ENCODE data around the gene KIF26B. TPM values are rescaled to one million over a fixed set of nuclear protein-coding genes. Genes with fewer than 3 reads are reported as not detected.

The KIF26B gene
- total and polyA plus RNA-seq, 2 experiments from 2014 or later = 0.03 to 0.76 TPM

GRCh38 chr1:245465666-245466065 lies 310.9 kb downstream of the KIF26B start:
- Mint-ChIP-seq H3K4me1 (peaks cover 7% of the 10 kb centered on the region; the same call in 2 of the 3 replicates), H3K27ac (no peak overlapping the region), H3K36me3 (ENCODE audit: low read depth) (no peaks in the 10 kb centered on the region), H3K4me3 (no peak overlapping the region), H3K9me3 (no peaks in the 10 kb centered on the region; the same call in 2 of the 3 replicates), H3K27me3 (ENCODE audit: insufficient read depth, low read depth, poor library complexity) (peaks cover 9% of the 10 kb centered on the region)
- Histone ChIP-seq H3K27me3 (ENCODE audit: insufficient read depth) (no peaks in the 10 kb centered on the region), H3K27ac (ENCODE audit: low read depth) (no peak overlapping the region), H4K20me1 (replicated peaks; ENCODE audit: insufficient read depth) (no peaks in the 10 kb centered on the region), H3K9me2 (ENCODE audit: insufficient read depth) (peaks cover 4% of the 10 kb centered on the region; the same call in 1 of the 2 replicates), H3K4me3 (no peak overlapping the region), H3K79me2 (replicated peaks; ENCODE audit: insufficient read depth) (no peaks in the 10 kb centered on the region), H3K36me3 (ENCODE audit: insufficient read depth) (no peaks in the 10 kb centered on the region), H2AFZ (peak overlapping the region; percentile 66), H3K4me2 (no peak overlapping the region), H3F3A (replicated peaks; ENCODE audit: low read depth) (no peaks in the 10 kb centered on the region), H3K4me1 (ENCODE audit: insufficient read depth) (no peaks in the 10 kb centered on the region)
- no peak for TF ChIP-seq EZH2phosphoT487 (IDR thresholded peaks at IDR 0.05; ENCODE audit: unreplicated experiment)
- TF ChIP-seq NANOG (IDR thresholded peaks at IDR 0.05; ENCODE audit: borderline replicate concordance) = no peak
- TF ChIP-seq EZH2 (IDR thresholded peaks at IDR 0.05; ENCODE audit: low read depth, unreplicated experiment) = no peak
- no peak for TF ChIP-seq ZNF114 (CRISPR knock-in tag; IDR thresholded peaks at IDR 0.05)
- TF ChIP-seq, protein P1, sequence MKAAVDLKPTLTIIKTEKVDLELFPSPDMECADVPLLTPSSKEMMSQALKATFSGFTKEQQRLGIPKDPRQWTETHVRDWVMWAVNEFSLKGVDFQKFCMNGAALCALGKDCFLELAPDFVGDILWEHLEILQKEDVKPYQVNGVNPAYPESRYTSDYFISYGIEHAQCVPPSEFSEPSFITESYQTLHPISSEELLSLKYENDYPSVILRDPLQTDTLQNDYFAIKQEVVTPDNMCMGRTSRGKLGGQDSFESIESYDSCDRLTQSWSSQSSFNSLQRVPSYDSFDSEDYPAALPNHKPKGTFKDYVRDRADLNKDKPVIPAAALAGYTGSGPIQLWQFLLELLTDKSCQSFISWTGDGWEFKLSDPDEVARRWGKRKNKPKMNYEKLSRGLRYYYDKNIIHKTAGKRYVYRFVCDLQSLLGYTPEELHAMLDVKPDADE (IDR thresholded peaks at IDR 0.05) = no peak
- TF ChIP-seq CREB1 (CRISPR knock-in tag; IDR thresholded peaks at IDR 0.05; ENCODE audit: low read depth) = no peak
- no peak for TF ChIP-seq REST (IDR thresholded peaks at IDR 0.05; ENCODE audit: unreplicated experiment)
- no peak for TF ChIP-seq ZNF331 (CRISPR knock-in tag; IDR thresholded peaks at IDR 0.05; ENCODE audit: low read depth)
- no peak for TF ChIP-seq JUNB (IDR thresholded peaks at IDR 0.05; ENCODE audit: unreplicated experiment)
- TF ChIP-seq, protein P2, sequence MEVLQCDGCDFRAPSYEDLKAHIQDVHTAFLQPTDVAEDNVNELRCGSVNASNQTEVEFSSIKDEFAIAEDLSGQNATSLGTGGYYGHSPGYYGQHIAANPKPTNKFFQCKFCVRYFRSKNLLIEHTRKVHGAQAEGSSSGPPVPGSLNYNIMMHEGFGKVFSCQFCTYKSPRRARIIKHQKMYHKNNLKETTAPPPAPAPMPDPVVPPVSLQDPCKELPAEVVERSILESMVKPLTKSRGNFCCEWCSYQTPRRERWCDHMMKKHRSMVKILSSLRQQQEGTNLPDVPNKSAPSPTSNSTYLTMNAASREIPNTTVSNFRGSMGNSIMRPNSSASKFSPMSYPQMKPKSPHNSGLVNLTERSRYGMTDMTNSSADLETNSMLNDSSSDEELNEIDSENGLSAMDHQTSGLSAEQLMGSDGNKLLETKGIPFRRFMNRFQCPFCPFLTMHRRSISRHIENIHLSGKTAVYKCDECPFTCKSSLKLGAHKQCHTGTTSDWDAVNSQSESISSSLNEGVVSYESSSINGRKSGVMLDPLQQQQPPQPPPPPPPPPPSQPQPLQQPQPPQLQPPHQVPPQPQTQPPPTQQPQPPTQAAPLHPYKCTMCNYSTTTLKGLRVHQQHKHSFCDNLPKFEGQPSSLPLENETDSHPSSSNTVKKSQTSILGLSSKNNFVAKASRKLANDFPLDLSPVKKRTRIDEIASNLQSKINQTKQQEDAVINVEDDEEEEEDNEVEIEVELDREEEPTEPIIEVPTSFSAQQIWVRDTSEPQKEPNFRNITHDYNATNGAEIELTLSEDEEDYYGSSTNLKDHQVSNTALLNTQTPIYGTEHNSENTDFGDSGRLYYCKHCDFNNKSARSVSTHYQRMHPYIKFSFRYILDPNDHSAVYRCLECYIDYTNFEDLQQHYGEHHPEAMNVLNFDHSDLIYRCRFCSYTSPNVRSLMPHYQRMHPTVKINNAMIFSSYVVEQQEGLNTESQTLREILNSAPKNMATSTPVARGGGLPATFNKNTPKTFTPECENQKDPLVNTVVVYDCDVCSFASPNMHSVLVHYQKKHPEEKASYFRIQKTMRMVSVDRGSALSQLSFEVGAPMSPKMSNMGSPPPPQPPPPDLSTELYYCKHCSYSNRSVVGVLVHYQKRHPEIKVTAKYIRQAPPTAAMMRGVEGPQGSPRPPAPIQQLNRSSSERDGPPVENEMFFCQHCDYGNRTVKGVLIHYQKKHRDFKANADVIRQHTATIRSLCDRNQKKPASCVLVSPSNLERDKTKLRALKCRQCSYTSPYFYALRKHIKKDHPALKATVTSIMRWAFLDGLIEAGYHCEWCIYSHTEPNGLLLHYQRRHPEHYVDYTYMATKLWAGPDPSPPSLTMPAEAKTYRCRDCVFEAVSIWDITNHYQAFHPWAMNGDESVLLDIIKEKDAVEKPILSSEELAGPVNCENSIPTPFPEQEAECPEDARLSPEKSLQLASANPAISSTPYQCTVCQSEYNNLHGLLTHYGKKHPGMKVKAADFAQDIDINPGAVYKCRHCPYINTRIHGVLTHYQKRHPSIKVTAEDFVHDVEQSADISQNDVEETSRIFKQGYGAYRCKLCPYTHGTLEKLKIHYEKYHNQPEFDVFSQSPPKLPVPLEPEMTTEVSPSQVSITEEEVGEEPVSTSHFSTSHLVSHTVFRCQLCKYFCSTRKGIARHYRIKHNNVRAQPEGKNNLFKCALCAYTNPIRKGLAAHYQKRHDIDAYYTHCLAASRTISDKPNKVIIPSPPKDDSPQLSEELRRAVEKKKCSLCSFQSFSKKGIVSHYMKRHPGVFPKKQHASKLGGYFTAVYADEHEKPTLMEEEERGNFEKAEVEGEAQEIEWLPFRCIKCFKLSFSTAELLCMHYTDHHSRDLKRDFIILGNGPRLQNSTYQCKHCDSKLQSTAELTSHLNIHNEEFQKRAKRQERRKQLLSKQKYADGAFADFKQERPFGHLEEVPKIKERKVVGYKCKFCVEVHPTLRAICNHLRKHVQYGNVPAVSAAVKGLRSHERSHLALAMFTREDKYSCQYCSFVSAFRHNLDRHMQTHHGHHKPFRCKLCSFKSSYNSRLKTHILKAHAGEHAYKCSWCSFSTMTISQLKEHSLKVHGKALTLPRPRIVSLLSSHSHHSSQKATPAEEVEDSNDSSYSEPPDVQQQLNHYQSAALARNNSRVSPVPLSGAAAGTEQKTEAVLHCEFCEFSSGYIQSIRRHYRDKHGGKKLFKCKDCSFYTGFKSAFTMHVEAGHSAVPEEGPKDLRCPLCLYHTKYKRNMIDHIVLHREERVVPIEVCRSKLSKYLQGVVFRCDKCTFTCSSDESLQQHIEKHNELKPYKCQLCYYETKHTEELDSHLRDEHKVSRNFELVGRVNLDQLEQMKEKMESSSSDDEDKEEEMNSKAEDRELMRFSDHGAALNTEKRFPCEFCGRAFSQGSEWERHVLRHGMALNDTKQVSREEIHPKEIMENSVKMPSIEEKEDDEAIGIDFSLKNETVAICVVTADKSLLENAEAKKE (CRISPR knock-in tag; IDR thresholded peaks at IDR 0.05) = no peak
- TF ChIP-seq CTCF (conservative IDR thresholded peaks at IDR 0.05; ENCODE audit: low read depth in 2 of 2) = no peak
- TF ChIP-seq POLR2AphosphoS5 (IDR thresholded peaks at IDR 0.05; ENCODE audit: low read depth) = no peak
- TF ChIP-seq STAT1 (IDR thresholded peaks at IDR 0.05; ENCODE audit: unreplicated experiment) = no peak
- no peak for DNase-seq (ENCODE audit: low spot score)
- peak; percentile 45; the same call in 2 of the 3 replicates for ATAC-seq
